ENCODE measurements around the gene ZNF649.

The ZNF649 gene

GRCh38 chr19:51903192-51903591 is 1.6 kb downstream of the ZNF649 start:
- TF ChIP-seq, protein P1, sequence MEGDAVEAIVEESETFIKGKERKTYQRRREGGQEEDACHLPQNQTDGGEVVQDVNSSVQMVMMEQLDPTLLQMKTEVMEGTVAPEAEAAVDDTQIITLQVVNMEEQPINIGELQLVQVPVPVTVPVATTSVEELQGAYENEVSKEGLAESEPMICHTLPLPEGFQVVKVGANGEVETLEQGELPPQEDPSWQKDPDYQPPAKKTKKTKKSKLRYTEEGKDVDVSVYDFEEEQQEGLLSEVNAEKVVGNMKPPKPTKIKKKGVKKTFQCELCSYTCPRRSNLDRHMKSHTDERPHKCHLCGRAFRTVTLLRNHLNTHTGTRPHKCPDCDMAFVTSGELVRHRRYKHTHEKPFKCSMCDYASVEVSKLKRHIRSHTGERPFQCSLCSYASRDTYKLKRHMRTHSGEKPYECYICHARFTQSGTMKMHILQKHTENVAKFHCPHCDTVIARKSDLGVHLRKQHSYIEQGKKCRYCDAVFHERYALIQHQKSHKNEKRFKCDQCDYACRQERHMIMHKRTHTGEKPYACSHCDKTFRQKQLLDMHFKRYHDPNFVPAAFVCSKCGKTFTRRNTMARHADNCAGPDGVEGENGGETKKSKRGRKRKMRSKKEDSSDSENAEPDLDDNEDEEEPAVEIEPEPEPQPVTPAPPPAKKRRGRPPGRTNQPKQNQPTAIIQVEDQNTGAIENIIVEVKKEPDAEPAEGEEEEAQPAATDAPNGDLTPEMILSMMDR (IDR thresholded peaks at IDR 0.05): no peak

DNA sequence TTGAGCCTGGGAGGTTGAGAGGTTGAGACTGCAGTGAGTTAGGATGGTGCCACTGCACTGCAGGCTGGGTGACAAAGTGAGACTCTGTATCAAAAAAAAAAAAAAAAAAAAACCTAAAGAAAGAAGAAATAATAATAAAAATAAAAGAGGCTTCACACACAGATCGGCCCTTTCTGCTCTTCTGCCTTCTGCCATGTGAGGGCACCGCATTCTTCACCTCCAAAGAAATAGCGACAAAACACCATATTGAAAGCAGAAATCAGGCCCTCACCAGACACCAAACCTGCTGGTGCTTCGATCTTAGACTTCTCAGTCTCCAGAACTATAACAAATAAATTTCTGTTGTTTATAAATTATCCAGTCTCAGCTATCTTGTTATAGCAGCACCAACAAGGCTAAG is 3.0 kb downstream of the ZNF649 start:
- TF ChIP-seq, protein P1 (IDR thresholded peaks at IDR 0.05): no peak

DNA sequence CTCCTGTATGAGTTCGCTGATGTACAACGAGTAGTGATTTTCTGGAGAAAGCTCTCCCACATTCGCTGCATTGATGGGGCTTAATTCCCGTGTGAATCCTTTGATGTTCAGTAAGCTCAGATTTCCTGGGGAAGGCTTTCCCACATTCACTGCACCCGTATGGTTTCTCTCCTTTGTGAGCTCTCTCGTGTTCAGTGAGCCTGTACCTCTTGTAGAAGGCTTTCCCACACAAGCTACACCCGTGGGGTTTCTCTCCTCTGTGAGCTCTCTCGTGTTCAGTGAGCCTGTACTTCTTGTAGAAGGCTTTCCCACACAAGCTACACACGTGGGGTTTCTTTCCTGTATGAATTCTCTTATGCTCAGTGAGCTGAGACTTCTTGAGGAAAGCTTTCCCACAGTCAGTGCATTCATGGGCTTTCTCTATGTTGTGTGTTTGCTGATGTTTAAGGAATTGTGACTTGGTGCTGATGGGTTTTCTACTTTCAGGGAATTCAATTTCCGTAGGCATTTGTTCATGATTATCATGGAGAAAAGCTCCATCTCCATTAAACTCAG is 13.5 kb downstream of the ZNF649 start:
- TF ChIP-seq, protein P1 (IDR thresholded peaks at IDR 0.05): no peak

- TF ChIP-seq, protein P1 (IDR thresholded peaks at IDR 0.05): no peak
Measured at GRCh38 chr19:51889934-51890333, 14.9 kb downstream of the ZNF649 start.

- TF ChIP-seq, protein P1 (IDR thresholded peaks at IDR 0.05): no peak
Measured at GRCh38 chr19:51887522-51888498, 17.0 kb downstream of the ZNF649 start, which contains the start of gene ZNF577. ZNF577 (minus strand) TSS chr19:51887951; CDS start chr19:51880382, 7,569 bp downstream.

- TF ChIP-seq, protein P1 (IDR thresholded peaks at IDR 0.05): no peak
Measured at GRCh38 chr19:51884713-51885112, 20.1 kb downstream of the ZNF649 start.

DNA sequence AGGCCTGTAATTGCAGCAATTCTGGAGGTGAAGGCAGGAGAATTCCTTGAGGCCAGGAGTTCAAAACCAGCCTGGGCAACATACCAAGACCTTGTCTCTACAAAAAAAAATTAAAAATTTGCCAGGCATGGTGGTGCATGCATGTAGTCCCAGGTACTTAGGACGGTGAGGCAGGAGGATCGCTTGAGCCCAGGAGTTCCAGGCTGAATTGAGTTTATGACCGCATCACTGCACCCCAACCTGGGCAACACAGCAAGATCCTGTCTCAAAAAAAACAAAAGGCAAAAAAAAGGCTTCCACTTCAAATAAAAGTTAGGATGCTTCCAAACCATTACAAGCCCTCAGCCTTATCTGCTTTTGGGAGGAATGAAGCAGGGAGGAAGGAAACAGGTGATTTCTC is 22.3 kb downstream of the ZNF649 start:
- TF ChIP-seq, protein P1 (IDR thresholded peaks at IDR 0.05): no peak
